A673 (cell line): ENCODE measurements around the gene HLA-DQB1. TPM values are rescaled to one million over a fixed set of nuclear protein-coding genes. Genes with fewer than 3 reads are reported as not detected.

Experiments used
- BruUV-seq: library from RNA; stranded (reverse); fragments of 400-500 nt; replicated peaks from 2 replicates; lab custom pipeline; 2021; lab: Mats Ljungman, UMichigan
- CTCF ChIA-PET: fragments of 300-600 bp; sonication (Branson Sonifier 250); formaldehyde crosslinking; loops from one replicate; lab custom pipeline; 2022; ENCODE audit warnings: antibody characterized with exemption; lab: Charles Lee
- POLR2A ChIA-PET: fragments of 300-600 bp; sonication (Branson Sonifier 250); formaldehyde crosslinking; loops from one replicate; lab custom pipeline; 2022; ENCODE audit warnings: antibody characterized with exemption; ENCODE audit not compliant: low non-redundant PET; lab: Charles Lee
- DNase-seq: peaks from one replicate; pipeline ENCODE4 v3.0.0-alpha.2; 2015; ENCODE audit warnings: low spot score
- H3K27ac ChIP-seq: fragments of 200-600 bp; sonication (generic); 2 replicates; pipeline ENCODE4 v1.5.1; 2016; ENCODE audit warnings: mixed run types, low read depth, mild to moderate bottlenecking, mixed read lengths, antibody characterized with exemption, low read length; ENCODE audit not compliant: poor library complexity, severe bottlenecking
- H3K27me3 ChIP-seq: fragments of 200-600 bp; sonication (generic); replicated peaks from 2 replicates; pipeline ENCODE4 v1.6.1; 2017; ENCODE audit warnings: mixed run types, low read depth, mild to moderate bottlenecking, mixed read lengths, antibody characterized with exemption, low read length; ENCODE audit not compliant: insufficient read depth, poor library complexity
- H3K36me3 ChIP-seq: fragments of 200-600 bp; sonication (generic); 2 replicates; pipeline ENCODE4 v1.6.1; 2016; ENCODE audit warnings: mixed run types, mild to moderate bottlenecking, mixed read lengths, antibody characterized with exemption, low read length; ENCODE audit not compliant: insufficient read depth, poor library complexity, severe bottlenecking
- H3K4me1 ChIP-seq: fragments of 200-600 bp; sonication (generic); 2 replicates; pipeline ENCODE4 v1.6.1; 2017; ENCODE audit warnings: mixed run types, mild to moderate bottlenecking, mixed read lengths, antibody characterized with exemption, low read length; ENCODE audit not compliant: insufficient read depth, poor library complexity, severe bottlenecking
- H3K4me3 ChIP-seq: fragments of 200-600 bp; sonication (generic); 2 replicates; pipeline ENCODE4 v1.5.1; 2016; ENCODE audit warnings: low read depth, mixed run types, mild to moderate bottlenecking, mixed read lengths, low read length; ENCODE audit not compliant: poor library complexity, severe bottlenecking
- H3K9me3 ChIP-seq: fragments of 200-600 bp; sonication (generic); 2 replicates; pipeline ENCODE4 v1.6.1; 2016; ENCODE audit warnings: mixed run types, low read depth, mild to moderate bottlenecking, mixed read lengths, antibody characterized with exemption, low read length; ENCODE audit not compliant: poor library complexity, severe bottlenecking
- CTCF ChIP-seq: fragments of 300-800, 200-600 bp; sonication (generic); conservative IDR thresholded peaks from 2 replicates; pipeline ENCODE4 v1.5.1; 2017; ENCODE audit warnings: low read depth, mild to moderate bottlenecking, antibody characterized with exemption, low read length, moderate library complexity, mixed read lengths
- EZH2 ChIP-seq: fragments of 200-600 bp; sonication (generic); IDR thresholded peaks from 2 replicates; pipeline ENCODE4 v1.6.1; 2017; ENCODE audit warnings: borderline replicate concordance, low read depth, mild to moderate bottlenecking, mixed read lengths, antibody characterized with exemption, low read length; ENCODE audit not compliant: poor library complexity, severe bottlenecking
- intact Hi-C: fragments of 100-400 bp; cut with micrococcal nuclease; formaldehyde crosslinking; loops from one replicate; pipeline ENCODE4 v1.10.0; 2022; ENCODE audit not compliant: unreplicated experiment
- total RNA-seq: library from RNA; stranded (reverse); gene quantifications from 2 replicates; pipeline ENCODE4 v1.2.3, GENCODE V29; 2021

HLA-DQB1 gene
- total RNA-seq, 1 experiment from 2014 or later = not detected

- no peak for TF ChIP-seq CTCF
- no peak for TF ChIP-seq EZH2
- ChIA-PET POLR2A (no interaction called here), CTCF (no interaction called here)
- Histone ChIP-seq H3K4me3 (no peak overlapping the region), H3K4me1 (no peaks in the 10 kb centered on the region), H3K9me3 (no peaks in the 10 kb centered on the region), H3K36me3 (no peaks in the 10 kb centered on the region), H3K27me3 (peaks cover 24% of the 10 kb centered on the region), H3K27ac (no peak overlapping the region)
- BruUV-seq = no TSS peak
- intact Hi-C loops = loop anchor here (5.0 kb wide), 1 partner anchor 271 kb away; no protein-coding TSS in a partner anchor
- DNase-seq = no peak
These were observed 36.9 kb upstream of the HLA-DQB1 start for GRCh38 chr6:32703347-32703746.

GRCh38 chr6:32700391-32701040, 34.1 kb upstream of the HLA-DQB1 start:
- TF ChIP-seq EZH2 (no peak), CTCF (peak; percentile 69)
- POLR2A ChIA-PET = no interaction called here
- Histone ChIP-seq H3K36me3 (no peaks in the 10 kb centered on the region), H3K27me3 (peaks cover 43% of the 10 kb centered on the region), H3K9me3 (no peaks in the 10 kb centered on the region), H3K4me1 (no peaks in the 10 kb centered on the region), H3K4me3 (no peak overlapping the region), H3K27ac (no peak overlapping the region)
- DNase-seq = peak; percentile 69
- CTCF ChIA-PET = interaction anchor here (0.8 to 1.6 kb wide), 4 partner anchors 78 to 287 kb away, joined by 3 to 6 read pairs (median 4); no protein-coding TSS in a partner anchor
- no TSS peak for BruUV-seq
- intact Hi-C loops = loop anchor here (2.0 to 5.0 kb wide), 2 partner anchors 268 to 288 kb away; no protein-coding TSS in a partner anchor

GRCh38 chr6:32697031-32697430, 30.6 kb upstream of the HLA-DQB1 start:
- intact Hi-C loops = no loop called here
- CTCF ChIA-PET = no interaction called here
- BruUV-seq = no TSS peak
- Histone ChIP-seq H3K9me3 (no peaks in the 10 kb centered on the region), H3K4me1 (no peaks in the 10 kb centered on the region), H3K4me3 (no peak overlapping the region), H3K27me3 (peaks cover 33% of the 10 kb centered on the region), H3K27ac (no peak overlapping the region), H3K36me3 (no peaks in the 10 kb centered on the region)
- no peak for DNase-seq
- POLR2A ChIA-PET = no interaction called here
- TF ChIP-seq EZH2 (no peak), CTCF (no peak)
